Stimulated activated CD4-positive, alpha-beta T cell treated with anti-CD3 and anti-CD28 coated beads, Interleukin-2, amount 100 ng/mL, for 4 hours (primary cell): ENCODE results near the gene TPO.
"Not testable (repeated sequence)": the region's sequence is repeated elsewhere in the genome, so short reads cannot be mapped to it uniquely, and the experiment has no call there.

Source experiments
- DNase-seq: peaks from one replicate; pipeline ENCODE4 v3.0.0-alpha.2; 2020; ENCODE audit warnings: low read depth

The TPO gene

GRCh38 chr2:1556776-1557466 is 143.7 kb downstream of the TPO start:
- no peak for DNase-seq

GRCh38 chr2:1557467-1557820 is 144.2 kb downstream of the TPO start:
- DNase-seq: no peak

GRCh38 chr2:1559589-1560175 is 146.4 kb downstream of the TPO start:
- no peak for DNase-seq

- no peak for DNase-seq
These were observed 148.0 kb downstream of the TPO start for GRCh38 chr2:1561259-1561658.

GRCh38 chr2:1561811-1562421 is 148.7 kb downstream of the TPO start:
- no peak for DNase-seq

GRCh38 chr2:1563084-1563857 is 150.0 kb downstream of the TPO start:
- DNase-seq: no peak

GRCh38 chr2:1563943-1564891 is 151.0 kb downstream of the TPO start:
- no peak for DNase-seq

- DNase-seq: no peak
These were observed 154.5 kb downstream of the TPO start for GRCh38 chr2:1567556-1568344.

- DNase-seq: not testable (repeated sequence)
These were observed 155.0 kb downstream of the TPO start for GRCh38 chr2:1568345-1568668.

GRCh38 chr2:1569879-1570450 is 156.7 kb downstream of the TPO start:
- no peak for DNase-seq

GRCh38 chr2:1571477-1572417 is 158.5 kb downstream of the TPO start:
- no peak for DNase-seq

GRCh38 chr2:1572638-1573037 is 159.4 kb downstream of the TPO start:
- no peak for DNase-seq

GRCh38 chr2:1577846-1578245 is 164.6 kb downstream of the TPO start:
- DNase-seq: no peak

GRCh38 chr2:1581257-1581964 is 168.1 kb downstream of the TPO start:
- DNase-seq: not testable (repeated sequence)

- no peak for DNase-seq
These were observed 168.8 kb downstream of the TPO start for GRCh38 chr2:1581965-1582625.

- no peak for DNase-seq
These were observed 169.7 kb downstream of the TPO start for GRCh38 chr2:1582891-1583341.

- no peak for DNase-seq
These were observed 170.8 kb downstream of the TPO start for GRCh38 chr2:1584051-1584531.
